NCI-H2171 (cell line): ENCODE results near the gene ZNF865.

Source experiments
- DNase-seq: peaks from one replicate; lab custom pipeline; 2025; lab: John Stamatoyannopoulos, UW

Gene ZNF865

DNA sequence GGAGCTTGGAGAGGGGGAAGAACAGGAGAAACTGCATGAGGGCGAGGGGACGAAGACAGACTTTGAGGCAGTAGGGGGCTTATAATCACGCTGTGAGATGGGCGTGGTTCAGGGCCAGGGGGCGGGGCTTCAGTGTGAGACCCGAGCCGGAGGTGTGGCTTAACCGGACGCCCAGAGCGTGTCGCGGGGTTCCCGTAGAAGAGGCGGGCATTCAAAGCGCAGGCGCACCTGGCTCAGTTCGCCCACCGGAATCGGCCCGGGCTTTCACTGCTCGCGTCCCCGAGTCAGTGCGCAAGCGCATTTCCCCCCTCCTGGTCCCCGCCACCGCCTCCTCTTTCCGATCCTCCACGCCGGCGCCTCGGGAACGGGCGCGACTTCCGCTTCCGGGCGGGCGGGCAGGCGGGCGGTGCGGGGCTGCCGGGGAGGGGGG is 225 bp upstream of the ZNF865 start:
- peak; percentile 98 for DNase-seq

DNA sequence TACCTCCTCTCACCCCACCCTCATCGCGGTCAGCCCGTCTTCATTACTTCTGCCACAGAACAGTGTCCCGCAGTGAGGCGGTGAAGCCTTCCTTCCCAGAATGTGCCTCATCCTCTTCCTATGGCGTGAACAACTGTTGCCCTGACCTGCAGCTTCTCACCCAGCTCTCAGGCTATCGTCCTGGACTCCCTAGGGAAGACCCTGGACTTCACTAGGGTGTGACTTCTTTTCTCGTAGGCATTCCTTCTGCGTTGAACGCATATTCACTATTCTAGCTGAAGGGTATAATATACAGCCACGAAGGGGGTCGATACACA is 982 bp downstream of the ZNF865 start:
- no peak for DNase-seq

DNA sequence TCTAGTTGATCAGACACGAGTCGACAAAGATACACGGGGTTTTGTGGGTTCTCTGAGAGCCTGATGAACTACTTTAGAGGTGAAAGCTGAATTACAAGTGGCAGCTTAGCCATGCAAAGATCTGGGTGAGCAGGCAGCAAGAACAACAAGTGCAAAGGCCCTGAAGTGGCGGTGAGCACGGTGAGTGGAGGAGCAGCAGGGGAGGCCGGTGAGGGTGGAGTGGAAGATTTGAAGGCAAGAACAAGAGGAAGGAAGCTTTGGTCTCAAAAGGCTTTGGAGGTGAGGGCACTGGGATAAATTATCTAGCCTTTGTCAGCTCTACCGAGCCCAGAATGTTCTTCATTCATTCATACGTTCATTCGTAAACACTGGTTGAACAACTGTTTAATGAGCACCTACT is 1.4 kb downstream of the ZNF865 start:
- DNase-seq, result no peak

DNA sequence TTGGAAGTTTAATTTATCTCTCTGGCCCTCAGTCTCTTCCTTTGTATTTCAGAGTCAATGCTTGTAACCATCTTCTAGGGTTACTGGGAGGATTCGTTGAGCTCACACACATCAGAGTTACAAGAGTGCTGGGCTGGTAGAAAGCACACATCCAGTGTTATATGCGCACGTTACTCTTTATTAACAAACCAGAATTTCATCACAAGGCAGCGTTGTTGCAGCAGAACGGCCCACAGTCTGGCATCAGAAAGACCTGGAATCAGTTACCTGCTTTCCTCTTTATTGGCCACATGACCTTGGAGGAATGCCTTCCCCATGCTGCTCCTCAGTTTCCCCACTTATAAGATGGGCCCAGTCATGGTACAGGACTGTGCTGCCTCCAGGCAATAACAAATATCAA is 3.9 kb downstream of the ZNF865 start:
- no peak for DNase-seq

DNA sequence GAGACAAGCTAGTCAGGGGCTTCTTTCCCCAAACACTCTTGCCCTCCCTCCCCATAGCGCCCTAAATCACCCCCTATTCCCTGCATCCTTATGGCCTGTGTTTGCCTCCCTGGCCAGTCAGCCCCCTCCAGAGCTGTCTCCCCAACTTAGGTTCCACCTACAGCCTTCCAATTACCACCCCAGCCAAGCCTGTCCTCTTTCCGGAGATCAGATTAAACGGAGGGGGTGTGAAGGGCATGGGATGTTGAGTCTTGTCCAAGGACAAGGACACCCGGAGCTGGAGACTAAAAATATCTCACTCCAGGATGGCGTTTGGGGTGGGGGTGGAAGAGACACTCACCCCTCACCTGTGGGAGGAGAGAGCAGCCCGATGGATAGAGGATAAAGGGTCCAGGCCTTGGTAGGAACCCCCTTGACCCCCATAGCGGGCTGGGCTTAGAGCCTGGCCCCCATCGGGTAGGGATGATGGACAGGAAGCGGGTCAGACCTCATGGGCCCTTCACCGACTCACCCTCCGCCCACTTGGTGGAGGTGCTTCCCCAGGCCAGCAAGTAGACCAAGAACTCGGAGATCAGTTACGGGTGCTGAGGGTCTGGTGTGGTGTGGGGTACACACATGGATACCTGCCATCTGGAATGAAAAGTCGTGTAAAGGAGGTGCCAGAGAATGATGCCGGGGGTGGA is 6.0 kb downstream of the ZNF865 start:
- DNase-seq, result no peak

DNA sequence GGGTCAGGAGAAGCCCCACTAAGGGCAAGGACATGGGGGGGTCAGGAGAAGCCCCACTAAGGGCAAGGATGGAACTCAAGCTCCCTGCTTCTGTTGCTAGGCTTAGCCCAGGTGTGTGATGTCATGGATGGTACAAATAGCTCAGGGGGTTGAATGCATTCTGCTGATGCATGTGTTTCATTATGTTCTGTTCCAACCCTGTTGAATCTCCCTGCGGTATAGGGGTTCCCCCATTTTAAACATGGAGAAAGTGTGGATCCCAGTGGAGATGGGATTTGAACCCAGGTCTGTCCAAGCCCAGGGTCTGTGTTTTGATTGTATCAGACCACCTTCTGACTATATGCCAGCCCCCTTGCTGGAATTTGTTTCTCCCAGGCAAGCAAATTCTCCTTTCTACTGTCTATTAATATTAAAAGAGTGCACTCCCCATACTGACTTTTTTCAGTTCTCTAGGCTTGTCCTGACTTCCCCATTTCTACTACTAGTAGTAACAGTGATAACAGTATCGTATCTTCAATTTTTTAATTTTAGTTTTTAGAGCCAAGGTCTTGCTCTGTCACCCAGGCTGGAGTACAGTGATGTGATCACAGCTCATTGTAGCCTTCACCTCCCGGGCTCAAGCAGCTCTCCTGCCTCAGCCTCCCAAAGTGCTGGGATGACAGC is 6.7 kb downstream of the ZNF865 start:
- no peak for DNase-seq

DNA sequence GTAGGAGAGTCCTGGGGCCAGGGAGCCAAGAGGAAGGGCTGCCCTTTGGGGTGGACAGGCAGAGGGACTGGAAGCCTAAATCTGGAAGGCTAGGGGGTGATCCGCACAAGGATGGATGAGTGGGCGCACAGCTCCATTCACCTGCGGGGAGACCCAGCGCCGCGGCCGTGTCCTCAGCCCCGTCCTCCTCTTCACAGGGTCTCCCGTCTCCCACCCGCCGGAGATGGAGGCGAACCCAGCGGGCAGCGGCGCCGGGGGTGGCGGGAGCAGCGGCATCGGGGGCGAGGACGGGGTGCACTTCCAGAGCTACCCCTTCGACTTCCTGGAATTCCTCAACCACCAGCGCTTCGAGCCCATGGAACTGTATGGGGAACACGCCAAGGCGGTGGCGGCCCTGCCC is 7.9 kb downstream of the ZNF865 start:
- DNase-seq, result no peak

DNA sequence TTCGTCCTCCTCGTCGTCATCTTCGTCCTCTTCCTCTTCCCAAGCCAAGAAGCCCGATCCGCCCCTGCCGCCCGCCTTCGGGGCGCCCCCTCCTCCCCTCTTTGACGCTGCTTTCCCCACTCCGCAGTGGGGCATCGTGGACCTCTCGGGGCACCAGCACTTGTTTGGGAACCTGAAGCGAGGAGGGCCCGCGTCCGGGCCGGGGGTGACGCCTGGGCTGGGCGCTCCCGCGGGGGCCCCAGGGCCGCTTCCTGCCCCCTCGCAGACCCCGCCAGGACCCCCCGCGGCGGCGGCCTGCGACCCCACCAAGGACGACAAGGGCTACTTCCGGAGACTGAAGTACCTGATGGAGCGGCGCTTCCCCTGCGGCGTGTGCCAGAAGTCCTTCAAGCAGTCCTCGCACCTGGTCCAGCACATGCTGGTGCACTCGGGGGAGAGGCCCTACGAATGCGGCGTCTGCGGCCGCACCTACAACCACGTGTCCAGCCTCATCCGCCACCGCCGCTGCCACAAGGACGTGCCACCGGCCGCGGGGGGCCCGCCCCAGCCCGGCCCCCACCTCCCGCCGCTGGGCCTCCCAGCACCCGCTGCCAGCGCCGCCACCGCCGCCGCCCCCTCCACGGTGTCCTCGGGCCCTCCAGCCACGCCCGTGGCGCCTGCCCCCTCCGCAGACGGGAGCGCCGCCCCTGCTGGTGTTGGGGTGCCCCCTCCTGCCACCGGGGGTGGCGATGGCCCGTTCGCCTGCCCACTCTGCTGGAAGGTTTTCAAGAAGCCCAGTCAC is 8.7 kb downstream of the ZNF865 start:
- DNase-seq, result no peak

DNA sequence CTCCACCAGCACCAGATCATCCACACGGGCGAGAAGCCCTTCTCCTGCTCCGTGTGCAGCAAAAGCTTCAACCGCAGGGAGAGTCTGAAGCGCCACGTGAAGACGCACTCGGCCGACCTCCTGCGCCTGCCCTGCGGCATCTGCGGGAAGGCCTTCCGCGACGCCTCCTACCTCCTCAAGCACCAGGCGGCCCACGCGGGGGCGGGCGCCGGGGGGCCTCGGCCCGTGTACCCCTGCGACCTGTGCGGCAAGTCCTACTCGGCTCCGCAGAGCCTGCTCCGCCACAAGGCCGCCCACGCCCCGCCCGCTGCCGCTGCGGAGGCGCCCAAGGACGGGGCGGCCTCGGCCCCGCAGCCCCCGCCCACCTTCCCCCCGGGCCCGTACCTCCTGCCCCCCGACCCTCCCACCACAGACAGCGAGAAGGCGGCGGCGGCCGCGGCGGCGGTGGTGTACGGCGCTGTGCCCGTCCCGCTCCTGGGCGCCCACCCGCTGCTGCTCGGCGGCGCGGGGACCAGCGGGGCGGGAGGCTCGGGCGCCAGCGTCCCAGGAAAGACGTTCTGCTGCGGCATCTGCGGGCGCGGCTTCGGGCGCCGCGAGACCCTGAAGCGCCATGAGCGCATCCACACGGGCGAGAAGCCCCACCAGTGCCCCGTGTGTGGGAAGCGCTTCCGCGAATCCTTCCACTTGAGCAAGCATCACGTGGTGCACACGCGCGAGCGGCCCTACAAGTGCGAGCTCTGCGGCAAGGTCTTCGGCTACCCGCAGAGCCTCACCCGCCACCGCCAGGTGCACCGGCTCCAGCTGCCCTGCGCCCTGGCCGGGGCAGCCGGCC is 9.5 kb downstream of the ZNF865 start:
- DNase-seq, result no peak

DNA sequence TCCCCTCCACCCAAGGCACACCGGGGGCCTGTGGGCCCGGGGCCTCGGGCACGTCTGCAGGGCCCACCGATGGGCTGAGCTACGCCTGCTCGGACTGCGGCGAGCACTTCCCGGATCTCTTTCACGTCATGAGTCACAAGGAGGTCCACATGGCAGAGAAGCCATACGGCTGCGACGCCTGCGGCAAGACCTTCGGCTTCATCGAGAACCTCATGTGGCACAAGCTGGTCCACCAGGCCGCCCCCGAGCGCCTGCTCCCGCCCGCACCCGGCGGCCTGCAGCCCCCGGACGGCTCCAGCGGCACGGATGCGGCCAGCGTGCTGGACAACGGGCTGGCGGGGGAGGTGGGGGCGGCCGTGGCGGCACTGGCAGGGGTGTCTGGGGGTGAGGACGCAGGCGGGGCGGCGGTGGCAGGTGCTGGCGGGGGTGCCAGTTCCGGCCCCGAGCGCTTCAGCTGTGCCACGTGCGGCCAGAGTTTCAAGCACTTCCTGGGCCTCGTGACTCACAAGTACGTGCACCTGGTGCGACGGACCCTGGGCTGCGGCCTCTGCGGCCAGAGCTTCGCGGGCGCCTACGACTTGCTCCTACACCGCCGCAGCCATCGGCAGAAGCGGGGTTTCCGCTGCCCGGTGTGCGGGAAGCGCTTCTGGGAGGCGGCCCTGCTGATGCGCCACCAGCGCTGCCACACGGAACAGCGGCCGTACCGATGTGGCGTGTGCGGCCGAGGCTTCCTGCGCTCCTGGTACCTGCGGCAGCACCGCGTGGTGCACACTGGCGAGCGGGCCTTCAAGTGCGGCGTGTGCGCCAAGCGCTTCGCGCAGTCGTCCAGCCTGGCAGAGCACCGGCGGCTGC is 10.3 kb downstream of the ZNF865 start:
- no peak for DNase-seq

DNA sequence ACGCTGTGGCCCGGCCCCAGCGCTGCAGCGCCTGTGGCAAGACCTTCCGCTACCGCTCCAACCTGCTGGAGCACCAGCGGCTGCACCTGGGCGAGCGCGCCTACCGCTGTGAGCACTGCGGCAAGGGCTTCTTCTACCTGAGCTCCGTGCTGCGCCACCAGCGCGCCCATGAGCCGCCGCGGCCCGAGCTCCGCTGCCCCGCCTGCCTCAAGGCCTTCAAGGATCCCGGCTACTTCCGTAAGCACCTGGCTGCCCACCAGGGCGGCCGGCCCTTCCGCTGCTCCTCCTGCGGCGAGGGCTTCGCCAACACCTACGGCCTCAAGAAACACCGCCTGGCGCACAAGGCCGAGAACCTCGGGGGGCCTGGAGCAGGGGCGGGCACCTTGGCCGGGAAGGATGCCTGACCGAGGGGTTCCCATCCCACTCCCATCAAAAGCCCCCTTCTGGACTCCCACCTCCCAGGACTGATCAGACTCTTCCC is 11.0 kb downstream of the ZNF865 start:
- DNase-seq, result no peak

DNA sequence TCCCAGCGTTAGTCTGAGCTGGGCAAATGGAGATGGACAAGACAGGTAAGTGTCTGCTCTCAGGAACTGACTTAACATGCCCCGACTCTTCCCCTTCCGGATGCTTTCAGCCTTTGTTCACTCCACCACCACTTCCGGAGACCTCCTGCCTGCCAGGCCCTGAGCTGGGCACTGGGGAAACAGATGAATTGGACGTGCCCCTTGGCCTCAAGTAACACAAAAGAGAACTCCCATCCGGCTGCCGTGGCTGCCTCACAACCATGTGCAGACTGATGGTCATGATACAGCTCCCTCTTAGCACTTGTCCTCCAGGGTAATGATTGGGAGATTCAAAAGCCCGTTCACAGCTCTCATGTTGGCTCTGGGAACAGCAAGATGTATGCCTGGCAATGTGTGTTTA is 12.0 kb downstream of the ZNF865 start:
- DNase-seq, result no peak

DNA sequence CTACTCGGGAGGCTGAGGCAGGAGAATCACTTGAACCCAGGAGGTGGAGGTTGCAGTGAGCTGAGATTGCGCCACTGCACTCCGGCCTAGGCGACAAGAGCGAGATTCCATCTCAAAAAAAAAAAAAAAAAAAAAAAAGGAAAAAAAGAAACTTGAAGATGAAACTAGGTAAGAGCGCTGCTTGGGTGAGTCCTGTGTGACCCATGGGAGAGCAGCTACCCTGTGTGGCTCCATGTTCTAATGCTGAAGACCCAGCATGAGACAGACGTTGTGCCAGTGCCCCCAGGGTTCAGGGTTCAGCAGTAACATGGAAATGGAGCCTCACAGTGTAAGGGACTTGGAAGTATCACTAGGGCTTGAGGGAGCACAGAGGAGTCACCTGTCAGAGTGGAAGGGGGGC is 13.0 kb downstream of the ZNF865 start:
- no peak for DNase-seq

DNA sequence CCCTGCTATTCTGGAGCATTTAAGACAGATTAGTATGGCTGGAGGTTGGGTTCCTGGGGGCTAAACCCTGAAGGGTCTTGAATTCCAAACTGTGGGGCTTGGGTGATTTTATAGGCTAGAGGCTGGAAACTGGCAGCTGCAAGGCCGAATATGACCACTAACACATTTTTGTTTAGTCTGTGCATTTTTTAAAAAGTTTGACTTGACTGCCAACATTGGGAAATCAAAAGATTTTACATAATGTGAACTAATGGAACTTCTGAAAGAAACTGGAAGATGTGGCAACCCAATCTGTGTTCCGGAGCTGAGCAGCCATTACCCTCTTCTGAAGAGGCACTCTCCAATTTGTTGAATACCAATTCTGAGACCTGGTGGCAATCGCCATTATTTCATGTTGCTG is 13.8 kb downstream of the ZNF865 start:
- DNase-seq, result no peak

DNA sequence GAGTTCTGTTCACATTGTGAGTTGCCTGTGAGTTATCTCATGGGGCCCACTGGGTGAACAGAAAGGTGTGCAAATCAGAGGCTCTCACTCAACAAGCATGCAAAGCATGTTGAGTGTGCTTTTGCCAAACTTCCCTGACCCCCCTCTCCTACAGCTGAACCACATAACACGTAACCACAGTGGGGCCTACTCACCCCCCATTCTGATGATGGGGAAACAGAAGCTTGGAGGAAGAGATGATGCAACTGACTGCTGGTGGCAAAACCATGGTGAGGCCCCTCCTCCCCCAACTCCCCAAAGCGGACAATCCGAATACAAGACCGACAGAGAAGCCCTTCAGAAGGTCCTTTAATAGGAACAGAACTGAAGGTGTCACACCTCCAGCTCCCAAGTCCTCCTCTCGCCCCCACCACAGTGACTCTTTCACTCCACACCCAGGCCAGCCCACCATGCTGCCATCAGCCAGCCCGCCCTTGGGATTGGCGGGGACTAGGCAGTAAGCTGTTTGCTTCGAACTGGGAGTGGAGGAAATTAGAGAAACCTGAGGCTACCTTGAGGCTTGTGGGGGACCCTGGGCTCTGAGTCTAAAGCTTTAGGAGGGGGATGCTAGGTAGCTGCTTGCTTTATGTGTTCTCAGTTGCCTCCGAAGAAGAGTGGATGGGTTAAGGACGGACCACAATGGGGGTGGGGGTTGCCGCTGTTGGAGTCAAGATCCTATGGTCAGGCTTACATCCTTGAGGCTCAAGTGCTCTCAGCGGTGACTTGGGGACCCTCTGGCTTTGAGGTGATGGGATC is 15.2 kb downstream of the ZNF865 start:
- DNase-seq, result no peak

DNA sequence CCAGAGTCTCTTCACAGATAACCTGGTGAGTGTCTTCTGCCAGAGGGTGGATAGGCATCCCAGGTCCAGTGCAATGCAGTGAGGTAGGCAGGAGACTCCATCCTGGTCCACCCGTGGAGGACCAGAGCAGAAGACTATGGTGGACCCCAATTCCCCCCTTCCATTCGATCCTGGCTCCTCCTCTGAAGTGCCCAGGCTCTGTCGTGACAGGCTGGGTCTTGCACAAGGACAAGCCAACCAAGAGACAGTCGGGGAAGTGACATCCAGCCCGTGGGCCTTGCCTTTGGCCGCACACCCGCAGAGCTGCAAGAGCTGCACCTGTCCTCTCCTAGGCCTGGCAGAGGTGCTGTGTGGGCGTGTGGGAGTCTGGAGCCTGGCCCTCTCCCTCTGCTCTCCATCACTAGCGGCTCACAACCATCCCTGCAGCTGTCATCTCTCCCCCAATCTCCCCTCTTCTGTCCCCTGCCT is 15.8 kb downstream of the ZNF865 start:
- no peak for DNase-seq

DNA sequence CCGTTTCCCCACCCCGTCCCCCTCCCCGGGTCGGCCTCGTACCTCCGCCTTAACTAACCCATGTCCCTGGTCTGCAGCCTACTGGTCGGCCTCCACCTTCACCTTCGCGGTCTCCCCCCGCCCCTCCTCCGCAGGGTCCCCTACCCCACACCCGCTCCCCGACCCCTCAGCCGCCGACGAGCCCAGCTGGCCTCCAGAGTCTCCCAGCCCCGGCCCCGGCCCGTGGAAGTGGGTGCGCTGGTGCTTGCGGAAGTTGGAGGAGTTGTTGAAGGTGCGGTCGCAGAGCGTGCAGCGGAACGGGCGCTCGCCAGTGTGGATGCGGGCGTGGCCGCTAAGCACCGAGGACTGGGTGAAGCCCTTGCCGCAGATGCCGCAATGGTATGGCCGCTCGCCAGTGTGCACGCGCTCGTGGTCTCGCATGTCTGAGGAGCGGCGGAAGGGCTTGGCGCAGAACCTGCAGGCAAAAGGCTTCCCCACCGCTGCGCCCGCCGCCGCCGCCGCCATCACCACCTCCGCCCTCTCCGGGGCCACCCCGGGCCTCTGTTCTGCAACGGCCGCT is 16.3 kb downstream of the ZNF865 start:
- no peak for DNase-seq

DNA sequence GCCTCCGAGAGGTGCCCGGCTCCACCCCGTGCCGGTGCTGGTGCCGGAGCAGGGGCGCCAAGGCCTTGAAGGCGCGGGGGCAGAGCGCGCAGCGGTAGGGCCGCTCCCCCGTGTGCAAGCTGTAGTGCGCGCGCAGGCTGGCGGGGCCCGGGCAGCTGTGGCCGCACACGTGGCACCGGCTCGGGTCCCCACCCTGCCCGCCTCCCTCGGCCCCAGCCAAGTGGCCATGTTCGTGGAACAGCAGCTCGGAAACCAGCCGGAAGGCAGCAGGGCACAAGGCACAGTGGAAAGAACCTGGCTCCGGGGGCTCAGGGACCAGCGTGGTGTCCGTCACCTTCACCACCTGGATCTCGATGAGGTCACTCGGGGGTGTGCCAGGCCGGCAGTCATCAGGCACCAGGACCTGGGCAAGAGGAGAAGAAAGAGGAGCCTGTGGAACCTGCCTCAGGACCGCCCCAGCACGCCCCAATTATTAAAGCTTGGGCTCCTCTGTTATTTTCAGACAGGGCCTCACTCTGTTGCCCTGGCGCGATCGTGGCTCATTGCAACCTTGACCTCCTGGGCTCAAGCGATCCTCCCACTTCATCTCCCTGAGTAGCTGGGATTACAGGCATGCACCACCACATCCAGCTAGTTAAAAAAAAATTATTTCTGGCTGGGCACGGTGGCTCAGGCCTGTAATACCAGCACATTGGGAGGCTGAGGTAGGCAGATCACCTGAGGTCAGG is 17.0 kb downstream of the ZNF865 start:
- DNase-seq, result no peak

DNA sequence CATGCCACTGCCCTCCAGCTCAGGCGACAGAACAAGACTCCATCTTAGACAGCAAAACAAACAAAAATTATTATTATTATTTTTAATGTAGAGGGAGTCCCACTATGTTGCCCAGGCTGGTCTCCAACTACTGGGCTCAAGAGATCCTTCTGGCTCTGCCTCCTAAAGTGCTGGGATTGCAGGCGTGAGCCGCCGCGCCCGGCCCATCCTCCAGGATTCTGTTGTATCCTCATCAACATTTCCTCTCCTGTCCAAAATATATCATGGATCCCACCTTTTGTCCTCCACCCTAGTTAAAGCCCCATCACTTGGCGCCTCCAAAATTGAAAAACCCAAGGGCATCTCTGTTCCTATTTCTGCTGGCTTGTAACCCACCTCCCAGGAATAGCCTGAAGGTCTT is 17.7 kb downstream of the ZNF865 start:
- DNase-seq, result no peak
